Ectodermal cell (in vitro differentiated cells): ENCODE data around the gene FFAR3.
"Not testable (repeated sequence)": the region's sequence is repeated elsewhere in the genome, so short reads cannot be mapped to it uniquely, and the experiment has no call there.

Experiments
- H3K27ac ChIP-seq: 2 replicates; pipeline ENCODE4 v1.7.0; 2013; ENCODE audit warnings: mild to moderate bottlenecking, low read depth, low read length; ENCODE audit not compliant: insufficient read depth, poor library complexity, severe bottlenecking
- H3K27me3 ChIP-seq: 2 replicates; pipeline ENCODE4 v1.7.0; 2013; ENCODE audit warnings: mild to moderate bottlenecking, low read length; ENCODE audit not compliant: insufficient read depth, control insufficient read depth, poor library complexity, severe bottlenecking
- H3K36me3 ChIP-seq: one replicate; pipeline ENCODE4 v1.7.0; 2013; ENCODE audit warnings: low read length; ENCODE audit not compliant: control insufficient read depth, insufficient read depth
- H3K4me1 ChIP-seq: one replicate; pipeline ENCODE4 v1.7.0; 2013; ENCODE audit warnings: low read length; ENCODE audit not compliant: control insufficient read depth, insufficient read depth
- H3K4me3 ChIP-seq: 2 replicates; pipeline ENCODE4 v1.7.0; 2013; ENCODE audit warnings: low read depth, low read length, control low read depth; ENCODE audit not compliant: insufficient read depth
- H3K9me3 ChIP-seq: 2 replicates; pipeline ENCODE4 v1.7.0; 2013; ENCODE audit warnings: mild to moderate bottlenecking, low read length, moderate library complexity; ENCODE audit not compliant: control insufficient read depth
- WGBS, 2 experiments: methylation state at CpG; one replicate each; pipeline ENCODE4 v1.1.7; 2013; ENCODE audit warnings: missing lambda C conversion rate in 2 of 2; 5-methylcytosine and 5-hydroxymethylcytosine counted together

FFAR3 gene

GRCh38 chr19:35401416-35401815 is 43.2 kb downstream of the FFAR3 start:
- not testable (repeated sequence) for H3K27ac ChIP-seq, H3K27me3 ChIP-seq, H3K4me1 ChIP-seq, H3K4me3 ChIP-seq, H3K36me3 ChIP-seq, H3K9me3 ChIP-seq
- 87 to 91% methylated on average over 9 of the region's 9 CpGs for WGBS, 2 experiments

GRCh38 chr19:35403116-35403760 is 45.0 kb downstream of the FFAR3 start:
- Histone ChIP-seq H3K4me1 (no peaks in the 10 kb centered on the region), H3K36me3 (no peaks in the 10 kb centered on the region), H3K27me3 (no peaks in the 10 kb centered on the region), H3K27ac (no peak overlapping the region), H3K9me3 (no peaks in the 10 kb centered on the region), H3K4me3 (no peak overlapping the region)
- WGBS, 2 experiments = 90 to 92% methylated on average over 8 of the region's 8 CpGs

GRCh38 chr19:35404879-35405622 is 46.8 kb downstream of the FFAR3 start:
- 87 to 92% methylated on average over 11 of the region's 11 CpGs for WGBS, 2 experiments
- no peaks in the 10 kb centered on the region for H3K27me3 ChIP-seq
- no peak overlapping the region for H3K4me3 ChIP-seq
- H3K9me3 ChIP-seq = no peaks in the 10 kb centered on the region
- H3K4me1 ChIP-seq = no peaks in the 10 kb centered on the region
- H3K27ac ChIP-seq = no peak overlapping the region
- H3K36me3 ChIP-seq = no peaks in the 10 kb centered on the region

- 89 to 91% methylated on average over 6 of the region's 6 CpGs for WGBS, 2 experiments
- H3K27me3 ChIP-seq = no peaks in the 10 kb centered on the region
- H3K9me3 ChIP-seq = no peaks in the 10 kb centered on the region
- H3K27ac ChIP-seq = no peak overlapping the region
- no peaks in the 10 kb centered on the region for H3K4me1 ChIP-seq
- no peak overlapping the region for H3K4me3 ChIP-seq
- no peaks in the 10 kb centered on the region for H3K36me3 ChIP-seq
These were observed 49.4 kb downstream of the FFAR3 start for GRCh38 chr19:35407619-35408018.

- H3K27ac ChIP-seq = no peak overlapping the region
- no peaks in the 10 kb centered on the region for H3K36me3 ChIP-seq
- H3K9me3 ChIP-seq = no peaks in the 10 kb centered on the region
- no peaks in the 10 kb centered on the region for H3K27me3 ChIP-seq
- WGBS, 2 experiments = 91 to 93% methylated on average over 13 of the region's 13 CpGs
- H3K4me3 ChIP-seq = no peak overlapping the region
- H3K4me1 ChIP-seq = no peaks in the 10 kb centered on the region
These were observed 50.3 kb downstream of the FFAR3 start for GRCh38 chr19:35408284-35409171.

- Histone ChIP-seq H3K9me3 (no peaks in the 10 kb centered on the region), H3K36me3 (no peaks in the 10 kb centered on the region), H3K4me3 (no peak overlapping the region), H3K27me3 (no peaks in the 10 kb centered on the region), H3K27ac (no peak overlapping the region), H3K4me1 (no peaks in the 10 kb centered on the region)
- 91 to 92% methylated on average over 5 of the region's 5 CpGs for WGBS, 2 experiments
These were observed 50.9 kb downstream of the FFAR3 start for GRCh38 chr19:35409191-35409590.
